GM11168 (cell line): ENCODE measurements around the gene CD70.
"Not testable (repeated sequence)": the region's sequence is repeated elsewhere in the genome, so short reads cannot be mapped to it uniquely, and the experiment has no call there.

Experiments
- in situ Hi-C: fragments of 300-500 bp; cut with MboI; formaldehyde crosslinking; loops from one replicate; pipeline ENCODE4 v1.12.0; 2022; ENCODE audit warnings: low sequenced_read_pairs; ENCODE audit not compliant: unreplicated experiment

Gene CD70

DNA sequence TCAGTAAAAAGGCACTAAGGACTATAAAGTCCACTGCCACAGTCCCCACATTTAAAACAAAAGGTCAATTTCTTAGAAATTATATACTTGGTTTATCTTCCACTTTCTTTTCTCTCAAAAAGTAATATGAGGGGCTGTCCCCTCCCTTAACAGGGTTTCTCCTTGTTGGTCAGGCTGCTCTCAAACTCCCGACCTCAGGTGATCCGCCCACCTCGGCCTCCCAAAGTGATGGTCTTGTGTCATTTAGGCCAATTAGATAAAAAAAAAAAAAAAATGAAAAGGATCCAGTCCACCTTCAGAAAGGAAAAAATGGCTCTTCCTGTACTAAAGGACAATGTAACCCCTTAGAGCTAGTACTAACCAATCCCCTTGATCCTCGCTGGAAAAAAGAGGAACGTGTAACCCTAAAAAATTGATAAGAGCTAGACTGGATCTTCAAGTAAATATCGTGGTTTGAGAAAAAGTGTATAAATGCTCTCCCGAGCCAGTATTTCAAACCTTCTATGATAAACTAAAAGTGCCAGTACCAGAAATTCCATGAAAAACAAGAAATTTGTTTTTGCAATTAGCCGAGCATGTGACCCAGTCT is 9.0 kb upstream of the CD70 start:
- in situ Hi-C loops, result no loop called here

- in situ Hi-C loops, result not testable (repeated sequence)
Measured at GRCh38 chr19:6598254-6598892, 7.4 kb upstream of the CD70 start.

DNA sequence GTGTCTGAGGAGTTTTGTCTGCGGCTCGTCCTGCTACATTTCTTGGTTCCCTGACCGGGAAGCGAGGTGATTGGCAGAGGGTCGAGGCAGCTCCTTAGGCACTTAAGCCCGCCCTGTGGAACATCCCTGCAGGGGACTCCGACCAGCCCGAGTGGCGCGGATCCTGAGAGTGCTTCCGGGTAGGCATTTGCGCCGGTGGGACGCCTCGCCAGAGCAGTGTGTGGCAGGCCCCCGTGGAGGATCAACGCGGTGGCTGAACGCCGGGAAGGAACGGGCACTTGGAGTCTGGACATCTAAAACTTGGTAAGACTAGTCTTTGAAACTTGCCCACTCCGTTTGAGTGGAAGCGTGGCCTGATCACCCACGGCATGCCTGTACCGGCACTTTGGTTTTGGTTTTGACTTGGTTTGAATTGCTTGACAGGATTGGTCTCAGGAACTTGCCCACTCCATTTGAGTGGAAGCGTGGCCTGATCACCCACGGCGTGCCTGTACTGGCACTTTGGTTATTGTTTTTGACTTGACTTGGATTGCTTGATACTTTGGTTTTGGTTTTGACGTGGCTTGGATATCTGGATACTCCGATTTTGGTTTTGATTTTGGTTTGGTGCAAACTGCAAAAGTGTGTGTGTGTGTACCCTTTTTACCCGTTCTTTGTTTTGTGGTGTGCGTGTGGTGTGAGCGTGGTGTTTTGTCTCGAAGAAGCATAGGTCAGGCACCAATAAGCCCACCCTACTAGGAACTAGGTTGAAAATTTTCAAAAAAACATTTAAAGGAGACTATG is 6.7 kb upstream of the CD70 start:
- in situ Hi-C loops, result not testable (repeated sequence)

- in situ Hi-C loops, result no loop called here
Measured at GRCh38 chr19:6596621-6597020, 5.7 kb upstream of the CD70 start.

GRCh38 chr19:6593651-6594416 is 2.9 kb upstream of the CD70 start:
- in situ Hi-C loops, result no loop called here

GRCh38 chr19:6590258-6590826 is 608 bp downstream of the CD70 start:
- in situ Hi-C loops, result no loop called here

DNA sequence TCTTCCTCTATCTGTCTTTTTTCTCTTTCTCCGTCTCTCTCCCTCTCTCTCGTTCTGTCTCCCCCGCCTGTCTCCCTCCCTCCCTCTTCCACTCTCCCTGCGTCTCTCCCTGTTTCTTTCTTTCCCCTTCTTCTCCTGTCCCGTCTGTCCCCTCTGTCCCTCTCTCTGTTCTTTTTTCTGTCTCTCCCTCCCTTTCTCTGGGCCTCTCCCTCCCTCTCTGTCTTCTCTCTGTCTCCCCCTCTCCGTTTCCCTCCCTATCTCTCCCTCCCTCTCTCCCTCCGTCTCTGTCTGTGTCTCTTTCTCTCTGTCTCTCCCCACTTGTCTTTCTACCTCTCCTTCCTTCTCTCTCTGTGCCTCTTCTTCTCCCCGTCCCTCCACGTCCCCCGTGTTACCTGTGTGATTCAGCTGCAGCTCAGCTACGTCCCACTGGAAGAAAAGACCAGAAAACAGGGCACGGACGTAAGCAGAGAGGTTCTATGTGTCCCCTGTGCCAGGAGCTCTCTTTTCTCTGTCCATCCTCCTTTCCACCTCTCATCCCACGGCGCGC is 1.2 kb downstream of the CD70 start:
- in situ Hi-C loops, result loop anchor here (5.0 kb wide), 1 partner anchor 67 kb away; no protein-coding TSS in a partner anchor

GRCh38 chr19:6588508-6589345 is 2.2 kb downstream of the CD70 start:
- in situ Hi-C loops, result loop anchor here (5.0 kb wide), 1 partner anchor 66 kb away; no protein-coding TSS in a partner anchor

DNA sequence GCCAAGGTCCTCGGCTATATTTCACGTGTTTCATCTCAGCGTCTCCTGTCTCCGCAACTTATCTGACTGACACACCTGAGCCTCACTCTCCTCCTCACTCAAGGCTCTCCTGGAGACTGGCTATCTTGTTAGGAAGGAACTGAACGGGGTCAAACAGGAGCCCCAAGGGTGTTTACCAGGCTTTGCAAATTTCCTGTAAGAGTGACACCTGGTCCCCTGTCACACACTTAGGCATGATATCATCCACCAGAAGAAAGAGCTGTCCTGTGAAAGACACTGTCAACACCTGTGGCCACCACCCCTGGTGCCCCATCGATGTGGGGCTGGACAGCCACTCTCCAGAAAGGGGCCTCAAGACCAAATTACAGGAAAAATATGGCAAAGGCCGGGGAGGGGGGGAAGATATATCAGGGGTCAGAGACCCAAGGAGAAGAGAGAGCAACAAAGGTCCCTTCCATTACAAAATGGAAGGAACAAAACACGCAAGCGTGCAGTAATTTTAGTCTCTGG is 2.9 kb downstream of the CD70 start:
- in situ Hi-C loops, result loop anchor here (5.0 kb wide), 1 partner anchor 66 kb away; no protein-coding TSS in a partner anchor

- in situ Hi-C loops, result loop anchor here (5.0 kb wide), 1 partner anchor 65 kb away; no protein-coding TSS in a partner anchor
Measured at GRCh38 chr19:6587093-6587820, 3.7 kb downstream of the CD70 start.

- in situ Hi-C loops, result loop anchor here (5.0 kb wide), 1 partner anchor 64 kb away; no protein-coding TSS in a partner anchor
Measured at GRCh38 chr19:6586726-6587092, 4.2 kb downstream of the CD70 start.

GRCh38 chr19:6586056-6586455 is 4.9 kb downstream of the CD70 start:
- in situ Hi-C loops, result loop anchor here (5.0 kb wide), 1 partner anchor 64 kb away; no protein-coding TSS in a partner anchor

DNA sequence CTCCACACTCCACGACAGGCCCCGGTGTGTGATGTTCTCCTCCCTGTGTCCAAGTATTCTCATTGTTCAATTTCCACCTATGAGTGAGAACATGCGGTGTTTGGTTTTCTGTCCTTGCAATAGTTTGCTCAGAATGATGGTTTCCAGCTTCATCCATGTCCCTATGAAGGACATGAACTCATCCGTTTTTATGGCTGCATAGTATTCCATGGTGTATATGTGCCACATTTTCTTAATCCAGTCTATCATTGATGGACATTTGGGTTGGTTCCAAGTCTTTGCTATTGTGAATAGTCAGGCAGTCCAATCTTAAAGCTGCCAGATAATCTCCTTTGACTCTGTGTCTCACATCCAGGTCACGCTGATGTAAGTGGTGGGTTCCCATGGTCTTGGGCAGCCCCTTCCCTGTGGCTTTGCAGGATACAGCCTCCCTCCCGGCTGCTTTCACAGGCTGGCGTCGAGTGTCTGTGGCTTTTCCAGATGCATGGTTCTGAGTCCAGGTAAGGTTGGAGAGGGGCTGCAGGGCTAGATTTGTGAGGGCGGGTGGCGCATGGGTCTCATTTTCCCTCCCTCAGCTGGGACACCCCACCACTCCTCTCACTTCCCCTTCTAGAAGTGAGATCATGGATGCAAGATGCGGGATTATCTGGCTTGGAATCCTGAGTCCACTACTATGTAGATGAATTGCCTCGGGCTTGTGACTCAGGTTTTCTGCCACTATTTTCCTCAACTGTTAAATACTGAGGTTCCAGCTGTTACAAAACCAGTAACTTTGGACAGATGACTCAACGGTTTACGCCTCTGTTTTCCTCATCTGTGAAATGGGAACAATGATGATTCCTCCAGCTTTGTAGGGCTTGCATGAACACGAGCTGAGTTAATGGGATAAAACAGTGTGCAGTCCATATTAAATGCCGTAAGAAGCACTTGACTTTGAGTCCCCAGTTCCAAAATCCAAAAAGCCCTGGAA is 8.2 kb downstream of the CD70 start:
- in situ Hi-C loops, result not testable (repeated sequence)

GRCh38 chr19:6580313-6580712 is 10.6 kb downstream of the CD70 start:
- in situ Hi-C loops, result no loop called here

DNA sequence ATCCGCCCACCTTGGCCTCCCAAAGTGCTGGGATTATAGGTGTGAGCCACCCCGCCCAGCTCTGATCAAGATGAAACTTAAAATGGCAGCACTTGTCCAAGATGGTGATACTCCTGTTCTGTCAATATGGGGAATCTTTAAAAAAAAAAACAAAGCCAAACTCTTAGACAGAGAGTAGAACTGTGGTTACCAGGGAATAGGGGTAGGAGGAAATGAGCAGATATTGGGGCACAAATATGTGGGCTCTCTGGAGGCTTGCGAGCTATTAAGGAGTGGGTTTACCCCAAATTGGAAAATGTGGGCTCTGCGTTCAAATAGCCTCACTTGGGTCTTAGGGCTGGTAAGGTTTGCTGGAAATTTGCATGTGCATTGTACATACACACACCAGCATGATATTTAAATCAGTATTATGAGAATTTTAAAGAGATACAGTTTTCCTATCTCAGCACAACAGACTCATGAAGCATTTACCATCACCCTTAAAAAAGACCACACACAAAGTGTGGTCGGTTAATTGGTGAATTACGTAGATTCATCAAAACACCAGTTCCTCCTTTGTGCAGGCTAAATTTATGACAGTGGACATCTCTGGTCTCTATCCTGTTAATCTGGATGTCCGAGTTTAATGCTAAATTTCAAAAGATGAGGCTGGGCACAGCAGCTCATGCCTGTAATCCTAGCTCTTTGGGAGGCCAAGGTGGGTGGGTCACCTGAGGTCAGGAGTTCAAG is 11.3 kb downstream of the CD70 start:
- in situ Hi-C loops, result no loop called here

GRCh38 chr19:6577476-6578125 is 13.3 kb downstream of the CD70 start:
- in situ Hi-C loops, result no loop called here
